Measurements from ENCODE around the gene SCAMP4. TPM values are rescaled to one million over a fixed set of nuclear protein-coding genes. Genes with fewer than 3 reads are reported as not detected.

Gene SCAMP4
- total RNA-seq, 1 experiment from 2014 or later = 63.3 TPM

DNA sequence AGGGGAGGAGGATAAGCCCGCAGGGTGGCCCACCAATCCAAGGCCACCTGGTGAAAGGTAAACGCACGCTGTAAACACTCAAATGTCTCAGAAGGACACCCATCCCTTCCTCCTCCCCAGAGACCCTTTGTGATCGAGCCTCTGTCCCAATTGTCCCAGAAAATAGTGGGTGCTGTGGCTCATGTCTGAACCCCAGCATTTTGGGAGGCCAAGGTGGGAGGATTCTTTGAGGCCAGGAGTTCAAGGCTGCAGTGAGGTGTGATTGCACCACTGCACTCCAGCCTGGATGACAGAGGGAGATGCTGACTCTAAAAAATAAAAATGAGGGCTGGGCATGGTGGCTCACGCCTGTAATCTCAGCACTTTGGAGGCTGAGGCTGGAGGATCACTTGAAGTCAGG, 16.8 kb upstream of the SCAMP4 start:
- Histone ChIP-seq H3K36me3 (ENCODE audit: control insufficient read depth in 1 of 2, insufficient read depth in 2 of 2, low read length in 2 of 2) (no peaks in the 10 kb centered on the region), H3K27me3 (ENCODE audit: insufficient read depth, low read length) (no peaks in the 10 kb centered on the region), H3K9me2 (ENCODE audit: insufficient read depth) (no peaks in the 10 kb centered on the region), H3K79me2 (ENCODE audit: insufficient read depth, low read length) (peaks cover 17% of the 10 kb centered on the region), H4K20me1 (ENCODE audit: insufficient read depth) (no peaks in the 10 kb centered on the region), H3K9me3 (ENCODE audit: control insufficient read depth in 1 of 2, insufficient read depth in 1 of 2, low read depth in 1 of 2, low read length in 2 of 2) (no peaks in the 10 kb centered on the region), H3K9ac (ENCODE audit: low read length) (no peak overlapping the region), H2AFZ (ENCODE audit: low read depth, low read length, poor library complexity, severe bottlenecking) (no peak overlapping the region), H3K4me2 (ENCODE audit: low read length) (no peak overlapping the region), H3K27ac (ENCODE audit: low read depth, low read length) (no peak overlapping the region), H3K4me1 (ENCODE audit: control insufficient read depth in 1 of 2, insufficient read depth in 2 of 2, low read length in 2 of 2) (peaks cover 7 to 18% of the 10 kb centered on the region in 2 experiments; a peak in 3 of 4 replicates), H3K4me3 (replicated peaks in 1 of 2; ENCODE audit: low read depth in 1 of 2, low read length in 2 of 2) (no peak overlapping the region)
- DNase-seq (ENCODE audit: low read depth, low spot score) (no peak), ATAC-seq (no peak)
- intact Hi-C loops (cut with micrococcal nuclease) = no loop called here
- BruUV-seq (replicated peaks) = no TSS peak
- ChIA-PET RAD21 (ENCODE audit: low non-redundant PET in 1 of 2, low total read pairs in 2 of 2, uncharacterized antibody in 2 of 2, unreplicated experiment in 2 of 2) (no interaction called here), POLR2A (no interaction called here), CTCF (no interaction called here)
- TF ChIP-seq JUND (IDR thresholded peaks at IDR 0.05) (no peak), FOSL1 (IDR thresholded peaks at IDR 0.05; ENCODE audit: low read depth) (no peak), CBX3 (IDR thresholded peaks at IDR 0.05; ENCODE audit: low read depth) (no peak), TCF7L2 (IDR thresholded peaks at IDR 0.05; ENCODE audit: borderline replicate concordance, extremely low read depth, insufficient read depth, insufficient read length) (no peak), YY1 (IDR thresholded peaks at IDR 0.05; ENCODE audit: extremely low read depth, insufficient replicate concordance, low read depth, low read length) (no peak), EGR1 (IDR thresholded peaks at IDR 0.05; ENCODE audit: low read depth) (no peak), POLR2AphosphoS5 (IDR thresholded peaks at IDR 0.05; ENCODE audit: low read depth, low read length) (no peak), CEBPB (IDR thresholded peaks at IDR 0.05; ENCODE audit: low read depth) (no peak), EZH2 (IDR thresholded peaks at IDR 0.05) (no peak), RAD21 (IDR thresholded peaks at IDR 0.05; ENCODE audit: low read depth) (no peak), SRF (IDR thresholded peaks at IDR 0.05; ENCODE audit: low read depth) (no peak), EZH2phosphoT487 (IDR thresholded peaks at IDR 0.05; ENCODE audit: borderline replicate concordance) (no peak), SP1 (IDR thresholded peaks at IDR 0.05; ENCODE audit: low read depth) (no peak), ZFX (IDR thresholded peaks at IDR 0.05) (no peak)
- TF ChIP-seq, protein P1, sequence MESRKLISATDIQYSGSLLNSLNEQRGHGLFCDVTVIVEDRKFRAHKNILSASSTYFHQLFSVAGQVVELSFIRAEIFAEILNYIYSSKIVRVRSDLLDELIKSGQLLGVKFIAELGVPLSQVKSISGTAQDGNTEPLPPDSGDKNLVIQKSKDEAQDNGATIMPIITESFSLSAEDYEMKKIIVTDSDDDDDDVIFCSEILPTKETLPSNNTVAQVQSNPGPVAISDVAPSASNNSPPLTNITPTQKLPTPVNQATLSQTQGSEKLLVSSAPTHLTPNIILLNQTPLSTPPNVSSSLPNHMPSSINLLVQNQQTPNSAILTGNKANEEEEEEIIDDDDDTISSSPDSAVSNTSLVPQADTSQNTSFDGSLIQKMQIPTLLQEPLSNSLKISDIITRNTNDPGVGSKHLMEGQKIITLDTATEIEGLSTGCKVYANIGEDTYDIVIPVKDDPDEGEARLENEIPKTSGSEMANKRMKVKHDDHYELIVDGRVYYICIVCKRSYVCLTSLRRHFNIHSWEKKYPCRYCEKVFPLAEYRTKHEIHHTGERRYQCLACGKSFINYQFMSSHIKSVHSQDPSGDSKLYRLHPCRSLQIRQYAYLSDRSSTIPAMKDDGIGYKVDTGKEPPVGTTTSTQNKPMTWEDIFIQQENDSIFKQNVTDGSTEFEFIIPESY (IDR thresholded peaks at IDR 0.05; ENCODE audit: extremely low read depth, insufficient replicate concordance, low read length) = no peak
- TF ChIP-seq, protein P2, sequence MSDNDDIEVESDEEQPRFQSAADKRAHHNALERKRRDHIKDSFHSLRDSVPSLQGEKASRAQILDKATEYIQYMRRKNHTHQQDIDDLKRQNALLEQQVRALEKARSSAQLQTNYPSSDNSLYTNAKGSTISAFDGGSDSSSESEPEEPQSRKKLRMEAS (IDR thresholded peaks at IDR 0.05) = no peak
- TF ChIP-seq, protein P3, sequence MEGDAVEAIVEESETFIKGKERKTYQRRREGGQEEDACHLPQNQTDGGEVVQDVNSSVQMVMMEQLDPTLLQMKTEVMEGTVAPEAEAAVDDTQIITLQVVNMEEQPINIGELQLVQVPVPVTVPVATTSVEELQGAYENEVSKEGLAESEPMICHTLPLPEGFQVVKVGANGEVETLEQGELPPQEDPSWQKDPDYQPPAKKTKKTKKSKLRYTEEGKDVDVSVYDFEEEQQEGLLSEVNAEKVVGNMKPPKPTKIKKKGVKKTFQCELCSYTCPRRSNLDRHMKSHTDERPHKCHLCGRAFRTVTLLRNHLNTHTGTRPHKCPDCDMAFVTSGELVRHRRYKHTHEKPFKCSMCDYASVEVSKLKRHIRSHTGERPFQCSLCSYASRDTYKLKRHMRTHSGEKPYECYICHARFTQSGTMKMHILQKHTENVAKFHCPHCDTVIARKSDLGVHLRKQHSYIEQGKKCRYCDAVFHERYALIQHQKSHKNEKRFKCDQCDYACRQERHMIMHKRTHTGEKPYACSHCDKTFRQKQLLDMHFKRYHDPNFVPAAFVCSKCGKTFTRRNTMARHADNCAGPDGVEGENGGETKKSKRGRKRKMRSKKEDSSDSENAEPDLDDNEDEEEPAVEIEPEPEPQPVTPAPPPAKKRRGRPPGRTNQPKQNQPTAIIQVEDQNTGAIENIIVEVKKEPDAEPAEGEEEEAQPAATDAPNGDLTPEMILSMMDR (IDR thresholded peaks at IDR 0.05 in 2 of 3, conservative IDR thresholded peaks at IDR 0.05 in 1 of 3; ENCODE audit: borderline replicate concordance in 1 of 3, insufficient read depth in 1 of 3, low read depth in 2 of 3, low read length in 2 of 3) = no peak
- TF ChIP-seq, protein P4, sequence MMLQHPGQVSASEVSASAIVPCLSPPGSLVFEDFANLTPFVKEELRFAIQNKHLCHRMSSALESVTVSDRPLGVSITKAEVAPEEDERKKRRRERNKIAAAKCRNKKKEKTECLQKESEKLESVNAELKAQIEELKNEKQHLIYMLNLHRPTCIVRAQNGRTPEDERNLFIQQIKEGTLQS (IDR thresholded peaks at IDR 0.05) = no peak

Data from HCT116 (cell line).